Measurements from ENCODE around the gene MAPK8. TPM values are rescaled to one million over a fixed set of nuclear protein-coding genes. Genes with fewer than 3 reads are reported as not detected.

MAPK8 gene
- total and polyA plus RNA-seq, 2 of the 4 experiments (the other 2 are of a cell fraction) = 41.5 to 54.7 TPM

DNA sequence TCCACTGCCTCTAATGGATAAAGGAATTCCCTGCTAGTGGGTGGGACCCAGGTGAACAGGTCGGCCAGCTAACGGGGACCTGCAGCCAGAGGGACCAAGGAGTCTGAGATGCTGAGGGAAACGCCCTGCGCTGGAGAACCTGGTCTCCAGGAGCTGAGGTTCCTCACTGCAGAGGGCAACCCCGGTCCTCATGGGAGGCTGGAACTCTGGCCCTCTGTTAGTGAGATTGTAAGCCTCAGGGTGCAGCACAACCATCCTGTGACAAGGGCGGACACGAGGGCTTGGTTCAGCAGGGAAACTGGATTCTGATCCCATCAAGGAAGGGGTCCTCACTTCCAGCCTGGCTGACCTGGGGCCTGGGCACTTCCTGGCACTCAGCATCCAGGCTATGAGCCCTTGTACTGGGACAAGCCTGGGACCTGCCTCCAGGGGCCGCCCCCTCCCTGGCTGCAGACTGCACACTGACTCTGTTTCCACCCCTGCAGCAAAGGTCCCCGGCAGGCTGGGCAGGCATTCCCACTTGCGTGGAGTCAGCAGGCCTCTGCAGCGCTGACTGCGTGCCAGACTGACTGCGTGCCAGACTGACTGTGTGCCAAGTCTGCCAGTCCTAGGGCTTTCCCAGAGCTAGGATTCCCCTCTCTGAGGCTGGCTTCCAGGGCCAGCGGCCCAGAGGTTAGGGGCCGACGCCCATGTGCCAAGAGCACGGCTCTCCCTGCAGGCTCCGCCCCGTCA, 143.2 kb downstream of the MAPK8 start:
- no peak overlapping the region for H3K9ac ChIP-seq (ENCODE audit: low read depth, low read length)
- H2BK5ac ChIP-seq (ENCODE audit: low read depth, low read length, poor library complexity, severe bottlenecking) = no peak overlapping the region
- H3K14ac ChIP-seq (replicated peaks; ENCODE audit: low read depth, low read length) = peak overlapping the region; percentile 34
- H3K23ac ChIP-seq (ENCODE audit: low read depth, low read length) = no peak overlapping the region
- no peak overlapping the region for H2BK15ac ChIP-seq (ENCODE audit: low read depth, low read length)
- ChIA-PET POLR2A (ENCODE audit: unreplicated experiment) (no interaction called here), CTCF (no interaction called here)
- no peaks in the 10 kb centered on the region for H3K9me3 ChIP-seq (ENCODE audit: control insufficient read depth, insufficient read depth, low read length)
- H3K18ac ChIP-seq (ENCODE audit: low read depth, low read length) = no peak overlapping the region
- TF ChIP-seq BHLHE40 (IDR thresholded peaks at IDR 0.05; ENCODE audit: low read depth, low read length) = no peak
- no peak for TF ChIP-seq USF2 (IDR thresholded peaks at IDR 0.05; ENCODE audit: low read depth, low read length)
- TF ChIP-seq CHD1 (IDR thresholded peaks at IDR 0.05; ENCODE audit: low read depth, low read length) = no peak
- TF ChIP-seq CEBPB (IDR thresholded peaks at IDR 0.05; ENCODE audit: low read depth, low read length) = no peak
- TF ChIP-seq MXI1 (IDR thresholded peaks at IDR 0.05; ENCODE audit: borderline replicate concordance, low read depth, low read length) = no peak
- TF ChIP-seq MAZ (IDR thresholded peaks at IDR 0.05; ENCODE audit: borderline replicate concordance, low read depth, low read length) = no peak
- no peak for TF ChIP-seq NFE2L2 (IDR thresholded peaks at IDR 0.05; ENCODE audit: low read depth, low read length)
- no peak for TF ChIP-seq RAD21 (IDR thresholded peaks at IDR 0.05; ENCODE audit: low read length)
- TF ChIP-seq RCOR1 (IDR thresholded peaks at IDR 0.05; ENCODE audit: insufficient replicate concordance, low read length) = no peak
- no peak for TF ChIP-seq SMC3 (IDR thresholded peaks at IDR 0.05; ENCODE audit: low read depth, low read length)
- no peak for TF ChIP-seq POLR2A (IDR thresholded peaks at IDR 0.05; ENCODE audit: low read depth, low read length)
- no peak for TF ChIP-seq FOS (IDR thresholded peaks at IDR 0.05; ENCODE audit: low read depth, low read length)
- TF ChIP-seq, protein P1, sequence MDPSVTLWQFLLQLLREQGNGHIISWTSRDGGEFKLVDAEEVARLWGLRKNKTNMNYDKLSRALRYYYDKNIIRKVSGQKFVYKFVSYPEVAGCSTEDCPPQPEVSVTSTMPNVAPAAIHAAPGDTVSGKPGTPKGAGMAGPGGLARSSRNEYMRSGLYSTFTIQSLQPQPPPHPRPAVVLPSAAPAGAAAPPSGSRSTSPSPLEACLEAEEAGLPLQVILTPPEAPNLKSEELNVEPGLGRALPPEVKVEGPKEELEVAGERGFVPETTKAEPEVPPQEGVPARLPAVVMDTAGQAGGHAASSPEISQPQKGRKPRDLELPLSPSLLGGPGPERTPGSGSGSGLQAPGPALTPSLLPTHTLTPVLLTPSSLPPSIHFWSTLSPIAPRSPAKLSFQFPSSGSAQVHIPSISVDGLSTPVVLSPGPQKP (IDR thresholded peaks at IDR 0.05; ENCODE audit: borderline replicate concordance, low read depth, low read length) = no peak
- no peak for TF ChIP-seq MAFK (IDR thresholded peaks at IDR 0.05; ENCODE audit: low read depth, low read length)
- no peak for TF ChIP-seq CTCF (conservative IDR thresholded peaks at IDR 0.05; ENCODE audit: low read depth, low read length)
- TF ChIP-seq RFX5 (IDR thresholded peaks at IDR 0.05; ENCODE audit: low read depth, low read length) = no peak
- WGBS, 2 experiments (ENCODE audit: extremely low coverage in 2 of 2, insufficient read length in 1 of 2) = 92% methylated on average over 17 of the region's 19 CpGs; no CpG with 5 or more reads in 1 of the 2 experiments
- H3K4me1 ChIP-seq (ENCODE audit: control insufficient read depth, insufficient read depth, low read length) = peaks cover 9% of the 10 kb centered on the region
- no peak overlapping the region for H2BK20ac ChIP-seq (ENCODE audit: low read depth, low read length)
- ATAC-seq (ENCODE audit: low read depth) (no peak), DNase-seq (no peak)
- H3K9me1 ChIP-seq (ENCODE audit: insufficient read depth, low read length) = peaks cover 21% of the 10 kb centered on the region
- no peak overlapping the region for H3K27ac ChIP-seq (ENCODE audit: insufficient read depth, low read length)
- no peak overlapping the region for H3K56ac ChIP-seq (ENCODE audit: extremely low read depth, insufficient read depth, low read length)
- H2AK9ac ChIP-seq (replicated peaks; ENCODE audit: low read depth, low read length, poor library complexity) = peak overlapping the region; percentile 52
- intact Hi-C loops (cut with micrococcal nuclease) = no loop called here
- no peak overlapping the region for H3K4ac ChIP-seq (ENCODE audit: low read depth, low read length)
- H4K20me1 ChIP-seq (ENCODE audit: insufficient read depth, low read length) = peaks cover 31% of the 10 kb centered on the region
- no peak overlapping the region for H3K4me2 ChIP-seq (ENCODE audit: low read depth, low read length)
- no peak overlapping the region for H2AFZ ChIP-seq (replicated peaks; ENCODE audit: low read length, poor library complexity)
- H4K91ac ChIP-seq (ENCODE audit: insufficient read depth, low read depth, low read length) = no peak overlapping the region
- peaks cover 13 to 65% of the 10 kb centered on the region in 2 experiments; a peak in 3 of 4 replicates for H3K79me1 ChIP-seq (ENCODE audit: low read depth in 1 of 2, low read length in 2 of 2)
- H3K36me3 ChIP-seq (ENCODE audit: control insufficient read depth, insufficient read depth, low read length) = peaks cover 14% of the 10 kb centered on the region; the same call in 1 of the 2 replicates
- no peak overlapping the region for H4K5ac ChIP-seq (ENCODE audit: low read depth, low read length)
- in situ Hi-C loops (cut with MboI; ENCODE audit: low sequenced_read_pairs) = no loop called here
- no peak overlapping the region for H4K8ac ChIP-seq (ENCODE audit: low read depth in 2 of 2, low read length in 2 of 2)
- no peak overlapping the region for H3K4me3 ChIP-seq (ENCODE audit: insufficient read depth, low read depth, low read length)
- dilution Hi-C loops (cut with HindIII; ENCODE audit: low sequenced_read_pairs, unreplicated experiment) = no loop called here
- no peaks in the 10 kb centered on the region for H3K27me3 ChIP-seq (ENCODE audit: control insufficient read depth, insufficient read depth, low read length)
- BruUV-seq (replicated peaks) = no TSS peak
- H2AK5ac ChIP-seq (ENCODE audit: low read depth, low read length) = peak overlapping the region; percentile 21; the same call in 1 of the 2 replicates
- H2BK120ac ChIP-seq (ENCODE audit: low read depth, low read length) = no peak overlapping the region

Data from IMR-90 (cell line).